Activated T-cell treated with anti-CD3 and anti-CD28 coated beads, Interleukin-2, amount 50 U/mL, for 24 hours (primary cell): Measurements from ENCODE around the gene ILF2.
"Not testable (repeated sequence)": the region's sequence is repeated elsewhere in the genome, so short reads cannot be mapped to it uniquely, and the experiment has no call there.

Source experiments
- DNase-seq: peaks from one replicate; pipeline ENCODE4 v3.0.0-alpha.2; 2020
- H3K27ac Mint-ChIP-seq: 2 replicates; pipeline ENCODE4 v1.8.0; 2020; ENCODE audit warnings: mild to moderate bottlenecking, mixed read lengths
- H3K27me3 Mint-ChIP-seq: 2 replicates; pipeline ENCODE4 v1.8.0; 2020; ENCODE audit warnings: mixed read lengths
- H3K36me3 Mint-ChIP-seq: 2 replicates; pipeline ENCODE4 v1.8.0; 2020; ENCODE audit warnings: low read depth, mixed read lengths
- H3K4me1 Mint-ChIP-seq: 2 replicates; pipeline ENCODE4 v1.8.0; 2020; ENCODE audit warnings: low read depth, mixed read lengths
- H3K4me3 Mint-ChIP-seq: 2 replicates; pipeline ENCODE4 v1.8.0; 2020; ENCODE audit warnings: mild to moderate bottlenecking, moderate library complexity, mixed read lengths
- H3K9me3 Mint-ChIP-seq: 2 replicates; pipeline ENCODE4 v1.8.0; 2020; ENCODE audit warnings: mixed read lengths

ILF2 gene

GRCh38 chr1:153687346-153688125 is 16.7 kb upstream of the ILF2 start:
- H3K27ac Mint-ChIP-seq, result no peak overlapping the region
- no peak overlapping the region for H3K4me3 Mint-ChIP-seq
- no peak for DNase-seq
- H3K9me3 Mint-ChIP-seq, result no peaks in the 10 kb centered on the region
- peaks cover 8% of the 10 kb centered on the region for H3K4me1 Mint-ChIP-seq
- H3K27me3 Mint-ChIP-seq, result peaks cover 7% of the 10 kb centered on the region
- no peaks in the 10 kb centered on the region for H3K36me3 Mint-ChIP-seq

GRCh38 chr1:153685544-153686340 is 14.9 kb upstream of the ILF2 start:
- no peak overlapping the region for H3K4me3 Mint-ChIP-seq
- no peaks in the 10 kb centered on the region for H3K9me3 Mint-ChIP-seq
- no peak for DNase-seq
- H3K27ac Mint-ChIP-seq, result no peak overlapping the region
- H3K27me3 Mint-ChIP-seq, result peaks cover 18% of the 10 kb centered on the region
- H3K36me3 Mint-ChIP-seq, result no peaks in the 10 kb centered on the region
- peaks cover 4% of the 10 kb centered on the region for H3K4me1 Mint-ChIP-seq

- no peak for DNase-seq
- Mint-ChIP-seq H3K27ac (no peak overlapping the region), H3K4me1 (peaks cover 2% of the 10 kb centered on the region), H3K36me3 (no peaks in the 10 kb centered on the region), H3K9me3 (no peaks in the 10 kb centered on the region), H3K27me3 (peaks cover 26% of the 10 kb centered on the region), H3K4me3 (no peak overlapping the region)
Measured at GRCh38 chr1:153684892-153685291, 14.1 kb upstream of the ILF2 start.

- H3K27me3 Mint-ChIP-seq, result peaks cover 32% of the 10 kb centered on the region
Measured at GRCh38 chr1:153683854-153684253, 13.1 kb upstream of the ILF2 start.

GRCh38 chr1:153682730-153683129 is 11.9 kb upstream of the ILF2 start:
- Mint-ChIP-seq H3K27me3 (peaks cover 43% of the 10 kb centered on the region), H3K4me1 (peaks cover 17% of the 10 kb centered on the region), H3K9me3 (no peaks in the 10 kb centered on the region), H3K4me3 (no peak overlapping the region), H3K36me3 (no peaks in the 10 kb centered on the region), H3K27ac (no peak overlapping the region)
- no peak for DNase-seq

More at GRCh38 chr1:153683854-153684253, 13.1 kb upstream of the ILF2 start:
- no peak for DNase-seq
- peaks cover 6% of the 10 kb centered on the region for H3K4me1 Mint-ChIP-seq
- no peak overlapping the region for H3K27ac Mint-ChIP-seq
- no peak overlapping the region for H3K4me3 Mint-ChIP-seq
- no peaks in the 10 kb centered on the region for H3K36me3 Mint-ChIP-seq
- no peaks in the 10 kb centered on the region for H3K9me3 Mint-ChIP-seq

GRCh38 chr1:153680120-153680403 is 9.3 kb upstream of the ILF2 start:
- no peak overlapping the region for H3K27ac Mint-ChIP-seq
- H3K4me3 Mint-ChIP-seq, result no peak overlapping the region
- H3K9me3 Mint-ChIP-seq, result no peaks in the 10 kb centered on the region
- no peak for DNase-seq
- peaks cover 53% of the 10 kb centered on the region for H3K27me3 Mint-ChIP-seq
- H3K4me1 Mint-ChIP-seq, result peaks cover 22% of the 10 kb centered on the region
- H3K36me3 Mint-ChIP-seq, result no peaks in the 10 kb centered on the region

GRCh38 chr1:153679337-153680119 is 8.7 kb upstream of the ILF2 start:
- Mint-ChIP-seq H3K27ac (no peak overlapping the region), H3K9me3 (no peaks in the 10 kb centered on the region)

GRCh38 chr1:153678519-153679336 is 7.9 kb upstream of the ILF2 start, which contains the start of gene NPR1:
Gene NPR1, plus strand, starts transcription at chr1:153678688. Its CDS starts 421 bp downstream, at chr1:153679109.
- Mint-ChIP-seq H3K9me3 (no peaks in the 10 kb centered on the region), H3K27ac (no peak within 1 kb of the TSS), H3K27me3 (peaks cover 53% of the 10 kb centered on the region)

More at GRCh38 chr1:153679337-153680119, 8.7 kb upstream of the ILF2 start:
- peak overlapping the region; percentile 60 for H3K4me3 Mint-ChIP-seq
- peaks cover 22% of the 10 kb centered on the region for H3K4me1 Mint-ChIP-seq
- DNase-seq, result peak; percentile 63
- H3K27me3 Mint-ChIP-seq, result peaks cover 53% of the 10 kb centered on the region
- H3K36me3 Mint-ChIP-seq, result no peaks in the 10 kb centered on the region

GRCh38 chr1:153677718-153678518 is 7.1 kb upstream of the ILF2 start:
- H3K4me1 Mint-ChIP-seq, result peaks cover 24% of the 10 kb centered on the region
- peaks cover 47% of the 10 kb centered on the region for H3K27me3 Mint-ChIP-seq
- H3K36me3 Mint-ChIP-seq, result no peaks in the 10 kb centered on the region
- peak; percentile 67 for DNase-seq
- H3K27ac Mint-ChIP-seq, result no peak overlapping the region
- H3K9me3 Mint-ChIP-seq, result no peaks in the 10 kb centered on the region
- H3K4me3 Mint-ChIP-seq, result peak overlapping the region; percentile 71

More at GRCh38 chr1:153678519-153679336, 7.9 kb upstream of the ILF2 start, which contains the start of gene NPR1:
- peaks cover 22% of the 10 kb centered on the region for H3K4me1 Mint-ChIP-seq
- peak within 1 kb of the TSS; percentile 71 for H3K4me3 Mint-ChIP-seq
- DNase-seq, result peak; percentile 54
- no peaks in the 10 kb centered on the region for H3K36me3 Mint-ChIP-seq

GRCh38 chr1:153673511-153673910 is 2.7 kb upstream of the ILF2 start:
- peaks cover 35% of the 10 kb centered on the region for H3K4me1 Mint-ChIP-seq
- peaks cover 20% of the 10 kb centered on the region for H3K27me3 Mint-ChIP-seq
- H3K4me3 Mint-ChIP-seq, result no peak overlapping the region
- H3K27ac Mint-ChIP-seq, result no peak overlapping the region
- no peaks in the 10 kb centered on the region for H3K36me3 Mint-ChIP-seq
- no peak for DNase-seq
- no peaks in the 10 kb centered on the region for H3K9me3 Mint-ChIP-seq

- not testable (repeated sequence) for H3K27me3 Mint-ChIP-seq, H3K4me3 Mint-ChIP-seq, H3K36me3 Mint-ChIP-seq, H3K9me3 Mint-ChIP-seq, H3K27ac Mint-ChIP-seq
- H3K4me1 Mint-ChIP-seq, result peaks cover 36% of the 10 kb centered on the region
- DNase-seq, result peak; percentile 77
Measured at GRCh38 chr1:153671628-153672353, 998 bp upstream of the ILF2 start.

GRCh38 chr1:153670257-153670858 is 435 bp downstream of the ILF2 start:
- Mint-ChIP-seq H3K4me3 (no peak overlapping the region), H3K9me3 (no peaks in the 10 kb centered on the region), H3K27ac (no peak overlapping the region), H3K27me3 (no peaks in the 10 kb centered on the region), H3K4me1 (peaks cover 38% of the 10 kb centered on the region), H3K36me3 (no peaks in the 10 kb centered on the region)
- no peak for DNase-seq
